Tibial nerve (tissue), 4 donors: ENCODE measurements around the gene ST6GALNAC5. TPM values are rescaled to one million over a fixed set of nuclear protein-coding genes. Genes with fewer than 3 reads are reported as not detected.

Experiments
- DNase-seq, 2 donors: peaks; one replicate each; pipeline ENCODE4 v3.0.0-alpha.2; 2019; ENCODE audit warnings: low spot score in 2 of 2
- H3K27ac ChIP-seq, 4 donors: fragments of 200-600 bp; sonication (generic) in 3 of 4; one replicate each; pipeline ENCODE4 v1.5.1; 2017 to 2019; ENCODE audit warnings: mild to moderate bottlenecking in 1 of 4
- H3K27me3 ChIP-seq, 2 donors: fragments of 200-600 bp; sonication (generic) in 1 of 2; one replicate each; pipeline versions ENCODE4 v1.5.1 to v1.6.0; 2017 to 2019
- H3K36me3 ChIP-seq, 3 donors: fragments of 200-600 bp; sonication (generic); one replicate each; pipeline ENCODE4 v1.5.1; 2018 to 2019
- H3K4me1 ChIP-seq, 4 donors: fragments of 200-600 bp; sonication (generic) in 3 of 4; one replicate each; pipeline ENCODE4 v1.5.1; 2017 to 2019
- H3K4me3 ChIP-seq, 4 donors: fragments of 200-600 bp; sonication (generic) in 3 of 4; one replicate each; pipeline ENCODE4 v1.5.1; 2017 to 2019; ENCODE audit warnings: mild to moderate bottlenecking in 1 of 4, moderate library complexity in 1 of 4
- H3K9me3 ChIP-seq, 4 donors: fragments of 200-600 bp; sonication (generic) in 3 of 4; one replicate each; pipeline ENCODE4 v1.5.1; 2017 to 2019
- CTCF ChIP-seq, 5 experiments: fragments of 200-600 bp in 3 of 5; fragments of 450-650 bp in 2 of 5; sonication (generic) in 3 of 5; IDR thresholded peaks; one replicate each; pipeline ENCODE4 v1.5.1; 2016 to 2019; ENCODE audit warnings: antibody characterized with exemption in 5 of 5, mild to moderate bottlenecking in 3 of 5, moderate library complexity in 2 of 5
- EP300 ChIP-seq, 2 donors: sonication (generic); formaldehyde crosslinking; IDR thresholded peaks; one replicate each; pipeline ENCODE4 v1.6.1; 2017; ENCODE audit warnings: antibody characterized with exemption in 2 of 2, mild to moderate bottlenecking in 1 of 2
- POLR2A ChIP-seq, 2 donors: fragments of 450-650 bp; IDR thresholded peaks; one replicate each; pipeline ENCODE4 v1.6.1; 2017; ENCODE audit warnings: antibody characterized with exemption in 2 of 2, mild to moderate bottlenecking in 2 of 2, moderate library complexity in 2 of 2
- WGBS, 2 donors: methylation state at CpG; one replicate each; pipeline ENCODE4 v1.1.5; 2018; 5-methylcytosine and 5-hydroxymethylcytosine counted together
- total RNA-seq, 4 donors: library from RNA; depleted of rRNA; stranded (reverse); fragments of >200 nt; gene quantifications; one replicate each; pipeline ENCODE4 v1.1.0, GENCODE V29; 2016

The ST6GALNAC5 gene
- total RNA-seq, 4 donors from 2014 or later: 10.6 to 57.2 (median 20.5) TPM

- no peaks in the 10 kb centered on the region for H3K27me3 ChIP-seq
- no peaks in the 10 kb centered on the region for H3K9me3 ChIP-seq
- 86 to 92% methylated on average over 2 of the region's 2 CpGs for WGBS, 2 donors
- TF ChIP-seq POLR2A (IDR thresholded peaks at IDR 0.05): no peak
- TF ChIP-seq CTCF (IDR thresholded peaks at IDR 0.05): no peak
- no peak for TF ChIP-seq EP300 (IDR thresholded peaks at IDR 0.05)
- no peak overlapping the region for H3K27ac ChIP-seq
- no peaks in the 10 kb centered on the region for H3K36me3 ChIP-seq
- no peak for DNase-seq
- no peak overlapping the region for H3K4me3 ChIP-seq
- peaks cover 0 to under 1% (median 0%) of the 10 kb centered on the region in 4 donors for H3K4me1 ChIP-seq
Observed at GRCh38 chr1:76950306-76950705, 83.0 kb downstream of the ST6GALNAC5 start.

GRCh38 chr1:76951153-76951552 is 83.9 kb downstream of the ST6GALNAC5 start:
- Histone ChIP-seq H3K4me3 (no peak overlapping the region), H3K36me3 (no peaks in the 10 kb centered on the region), H3K27me3 (no peaks in the 10 kb centered on the region), H3K9me3 (no peaks in the 10 kb centered on the region), H3K4me1 (no peaks in the 10 kb centered on the region), H3K27ac (no peak overlapping the region)
- no peak for TF ChIP-seq POLR2A (IDR thresholded peaks at IDR 0.05)
- no peak for TF ChIP-seq CTCF (IDR thresholded peaks at IDR 0.05)
- TF ChIP-seq EP300 (IDR thresholded peaks at IDR 0.05): no peak
- DNase-seq: no peak
- 73 to 85% methylated on average over 2 of the region's 2 CpGs for WGBS, 2 donors

GRCh38 chr1:76955652-76956051 is 88.4 kb downstream of the ST6GALNAC5 start:
- Histone ChIP-seq H3K27ac (no peak overlapping the region), H3K36me3 (no peaks in the 10 kb centered on the region), H3K27me3 (no peaks in the 10 kb centered on the region), H3K4me1 (no peaks in the 10 kb centered on the region), H3K4me3 (no peak overlapping the region), H3K9me3 (no peaks in the 10 kb centered on the region)
- TF ChIP-seq CTCF (IDR thresholded peaks at IDR 0.05): no peak
- TF ChIP-seq POLR2A (IDR thresholded peaks at IDR 0.05): no peak
- TF ChIP-seq EP300 (IDR thresholded peaks at IDR 0.05): no peak
- DNase-seq: no peak

DNA sequence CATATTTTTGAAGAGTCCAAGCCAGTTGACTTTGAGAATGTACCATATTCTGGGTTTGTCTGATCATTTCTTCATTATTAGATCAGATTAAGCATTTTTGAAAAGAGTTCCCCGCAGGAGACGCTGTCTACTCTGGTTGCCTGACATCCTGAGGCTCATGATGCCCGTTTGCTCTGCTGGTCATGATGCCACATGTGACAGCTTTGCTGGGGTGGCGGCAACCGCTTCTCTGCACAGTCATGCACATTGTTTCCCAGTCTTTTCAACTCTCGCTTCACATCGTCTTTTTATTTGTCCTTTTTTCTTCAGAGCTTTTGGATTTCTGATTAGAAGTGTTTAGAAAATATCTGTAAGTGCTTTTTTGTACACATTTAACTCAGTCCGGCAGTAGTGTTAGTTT is 90.7 kb downstream of the ST6GALNAC5 start:
- Histone ChIP-seq H3K27ac (no peak overlapping the region), H3K36me3 (no peaks in the 10 kb centered on the region), H3K9me3 (no peaks in the 10 kb centered on the region), H3K27me3 (no peaks in the 10 kb centered on the region), H3K4me3 (no peak overlapping the region), H3K4me1 (no peaks in the 10 kb centered on the region)
- WGBS, 2 donors: 85 to 86% methylated on average over 8 of the region's 8 CpGs
- TF ChIP-seq POLR2A (IDR thresholded peaks at IDR 0.05): no peak
- no peak for TF ChIP-seq EP300 (IDR thresholded peaks at IDR 0.05)
- TF ChIP-seq CTCF (IDR thresholded peaks at IDR 0.05): no peak
- DNase-seq: no peak

DNA sequence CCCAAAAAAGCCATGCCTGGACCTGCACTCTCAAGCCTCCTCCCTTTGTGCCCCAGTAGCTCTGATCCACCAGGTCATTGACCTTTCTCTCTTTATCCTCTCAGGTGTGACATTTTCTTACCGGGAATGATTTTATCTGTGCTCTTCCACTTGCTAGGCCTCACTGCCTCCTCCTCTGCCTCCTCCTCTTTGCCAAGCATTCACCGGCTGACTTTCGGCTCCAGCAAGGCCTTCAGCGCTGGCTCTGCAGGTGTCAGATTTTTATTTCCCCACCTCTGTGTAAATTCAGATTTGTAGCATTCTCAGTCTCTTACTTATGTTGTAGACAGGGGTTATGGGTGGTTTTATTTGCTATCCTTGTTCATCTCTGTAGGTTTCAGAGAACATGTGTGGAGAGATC is 91.5 kb downstream of the ST6GALNAC5 start:
- Histone ChIP-seq H3K4me3 (no peak overlapping the region), H3K36me3 (no peaks in the 10 kb centered on the region), H3K9me3 (no peaks in the 10 kb centered on the region), H3K27ac (no peak overlapping the region), H3K4me1 (no peaks in the 10 kb centered on the region), H3K27me3 (no peaks in the 10 kb centered on the region)
- DNase-seq: no peak
- WGBS, 2 donors: 91 to 95% methylated on average over 4 of the region's 4 CpGs
- TF ChIP-seq CTCF (IDR thresholded peaks at IDR 0.05) (no peak), POLR2A (IDR thresholded peaks at IDR 0.05) (no peak), EP300 (IDR thresholded peaks at IDR 0.05) (no peak)
